Heart left ventricle (tissue), 13 donors: ENCODE data around the gene REPS2.

Experiments
- POLR2A ChIP-seq, 2 donors: fragments of 450-650 bp; IDR thresholded peaks; one replicate each; pipeline ENCODE4 v1.6.1; 2017; ENCODE audit warnings: antibody characterized with exemption in 2 of 2, mild to moderate bottlenecking in 2 of 2, moderate library complexity in 2 of 2
- TF ChIP-seq, protein P1 (sequence below), 12 donors: fragments of 200-600 bp; sonication (generic) in 4 of 12; IDR thresholded peaks; one replicate each; pipeline versions ENCODE4 v1.5.0 to v1.8.0; 2018 to 2022; ENCODE audit warnings: antibody characterized with exemption in 12 of 12, mild to moderate bottlenecking in 5 of 12
- donor health status: ischemic (EF 13 %, LVEDD 7.1; RV severe dilation, severe dysfunction).
- donor health status: DM: no; HTN: yes; CAD: no.
- donor health status: DM: no; HTN: no; CAD: no.
- donor health status: ischemic (EF 25% LVEDD 6.9; RV normal size, moderate dysfunction).
- donor health status: ischemic (EF 25% LVEDD 5.7; RV mildly dilated, moderate dysfunction).
- donor health status: ischemic (EF 35%, LVEDD 5.7; RV mildly dilated, moderate dysfunction).
- donor health status: nonischemic (EF 11% LVEDD 7.7; RV severe dilation, severe dysfunction).
- donor health status: DM: yes; HTN: yes; CAD: no.
- donor health status: PGD.
- donor health status: ischemic (EF 29% LVEDD 5.4; RV normal size, mild dysfunction).
- donor health status: nonischemic (EF 23%, LVEDD 6.1; RV moderate dilation, normal function).

DNA sequence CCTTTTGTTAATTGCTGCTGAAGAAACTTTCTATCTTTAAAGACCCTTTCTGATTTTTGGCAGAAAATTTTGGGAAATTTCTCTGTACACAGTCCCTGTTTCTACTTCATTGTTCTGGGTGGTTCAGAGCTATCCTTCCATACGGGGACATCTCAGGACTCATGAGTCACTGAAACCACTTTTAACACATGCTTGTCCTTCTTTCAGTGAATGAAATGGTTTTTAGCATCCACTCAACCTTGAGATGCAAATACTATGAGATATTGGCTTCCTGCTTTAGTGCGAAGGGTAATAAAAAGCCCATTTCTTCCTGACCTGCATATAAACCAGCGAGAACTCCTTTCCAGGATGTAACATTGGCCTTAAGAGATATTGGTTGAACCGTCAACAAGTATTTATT lies 158.0 kb downstream of the REPS2 start:
- TF ChIP-seq, protein P1, sequence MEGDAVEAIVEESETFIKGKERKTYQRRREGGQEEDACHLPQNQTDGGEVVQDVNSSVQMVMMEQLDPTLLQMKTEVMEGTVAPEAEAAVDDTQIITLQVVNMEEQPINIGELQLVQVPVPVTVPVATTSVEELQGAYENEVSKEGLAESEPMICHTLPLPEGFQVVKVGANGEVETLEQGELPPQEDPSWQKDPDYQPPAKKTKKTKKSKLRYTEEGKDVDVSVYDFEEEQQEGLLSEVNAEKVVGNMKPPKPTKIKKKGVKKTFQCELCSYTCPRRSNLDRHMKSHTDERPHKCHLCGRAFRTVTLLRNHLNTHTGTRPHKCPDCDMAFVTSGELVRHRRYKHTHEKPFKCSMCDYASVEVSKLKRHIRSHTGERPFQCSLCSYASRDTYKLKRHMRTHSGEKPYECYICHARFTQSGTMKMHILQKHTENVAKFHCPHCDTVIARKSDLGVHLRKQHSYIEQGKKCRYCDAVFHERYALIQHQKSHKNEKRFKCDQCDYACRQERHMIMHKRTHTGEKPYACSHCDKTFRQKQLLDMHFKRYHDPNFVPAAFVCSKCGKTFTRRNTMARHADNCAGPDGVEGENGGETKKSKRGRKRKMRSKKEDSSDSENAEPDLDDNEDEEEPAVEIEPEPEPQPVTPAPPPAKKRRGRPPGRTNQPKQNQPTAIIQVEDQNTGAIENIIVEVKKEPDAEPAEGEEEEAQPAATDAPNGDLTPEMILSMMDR (IDR thresholded peaks at IDR 0.05): no peak
- no peak for TF ChIP-seq POLR2A (IDR thresholded peaks at IDR 0.05)
